Smooth muscle cell (in vitro differentiated cells): Measurements from ENCODE around the gene SLC22A25. TPM values are rescaled to one million over a fixed set of nuclear protein-coding genes. Genes with fewer than 3 reads are reported as not detected.

Experiments
- DNase-seq: peaks from one replicate; lab custom pipeline; 2025; ENCODE audit not compliant: unreplicated experiment; lab: John Stamatoyannopoulos, UW
- H2AFZ ChIP-seq: fragments of 200-600 bp; sonication (generic); 2 replicates; pipeline ENCODE4 v1.6.0; 2016; ENCODE audit warnings: antibody characterized with exemption, low read depth, mild to moderate bottlenecking
- H3F3A ChIP-seq: fragments of 200-600 bp; sonication (generic); 2 replicates; pipeline ENCODE4 v1.6.0; 2017; ENCODE audit warnings: antibody characterized with exemption, low read depth
- H3K27ac ChIP-seq: fragments of 200-600 bp; sonication (generic); 2 replicates; pipeline ENCODE4 v1.5.1; 2016; ENCODE audit warnings: low read depth, mild to moderate bottlenecking
- H3K27me3 ChIP-seq: fragments of 200-600 bp; sonication (generic); 2 replicates; pipeline ENCODE4 v1.6.1; 2016; ENCODE audit warnings: low read depth, mild to moderate bottlenecking
- H3K36me3 ChIP-seq: fragments of 200-600 bp; sonication (generic); 2 replicates; pipeline ENCODE4 v1.5.1; 2016; ENCODE audit warnings: low read depth
- H3K4me1 ChIP-seq: fragments of 200-600 bp; sonication (generic); 2 replicates; pipeline ENCODE4 v1.5.1; 2016; ENCODE audit warnings: low read depth
- H3K4me2 ChIP-seq: fragments of 200-600 bp; sonication (generic); 2 replicates; pipeline ENCODE4 v1.6.0; 2016; ENCODE audit warnings: mild to moderate bottlenecking
- H3K4me3 ChIP-seq: fragments of 200-600 bp; sonication (generic); 2 replicates; pipeline ENCODE4 v1.5.1; 2016; ENCODE audit warnings: mild to moderate bottlenecking
- H3K79me2 ChIP-seq: fragments of 200-600 bp; sonication (generic); 2 replicates; pipeline ENCODE4 v1.6.0; 2016; ENCODE audit warnings: low read depth, mild to moderate bottlenecking
- H3K9ac ChIP-seq: fragments of 200-600 bp; sonication (generic); 2 replicates; pipeline ENCODE4 v1.6.0; 2016; ENCODE audit warnings: low read depth
- H3K9me3 ChIP-seq: fragments of 200-600 bp; sonication (generic); replicated peaks from 2 replicates; pipeline ENCODE4 v1.5.1; 2016; ENCODE audit warnings: low read depth
- H4K20me1 ChIP-seq: fragments of 200-600 bp; sonication (generic); 2 replicates; pipeline ENCODE4 v1.6.0; 2016; ENCODE audit warnings: low read depth
- CTCF ChIP-seq: fragments of 200-600 bp; sonication (generic); IDR thresholded peaks from 2 replicates; pipeline ENCODE4 v1.5.1; 2017; ENCODE audit warnings: borderline replicate concordance, mild to moderate bottlenecking, antibody characterized with exemption; ENCODE audit not compliant: insufficient read depth, poor library complexity, severe bottlenecking
- WGBS: methylation state at CpG from one replicate; pipeline ENCODE4 v1.1.7; 2016; ENCODE audit warnings: low lambda C conversion rate; 5-methylcytosine and 5-hydroxymethylcytosine counted together
- polyA plus RNA-seq: library from polyadenylated mRNA; unstranded; fragments of >200 nt; fragmentation: Nextera tagmentation; extraction: Ambion mirVana; gene quantifications from 2 replicates; pipeline ENCODE4 v1.2.1, GENCODE V29; 2016
- total RNA-seq: library from RNA; depleted of rRNA; stranded (reverse); fragments of >200 nt; gene quantifications from 2 replicates; pipeline ENCODE4 v1.2.3, GENCODE V29; 2014

Gene SLC22A25
- total and polyA plus RNA-seq, 2 experiments from 2014 or later: not detected

GRCh38 chr11:63246045-63246444, 2.6 kb upstream of the SLC22A25 start:
- H3K9me3 ChIP-seq: no peaks in the 10 kb centered on the region
- no peak overlapping the region for H2AFZ ChIP-seq
- no peaks in the 10 kb centered on the region for H3K4me1 ChIP-seq
- H3K4me3 ChIP-seq: no peak overlapping the region
- H3K9ac ChIP-seq: no peak overlapping the region
- H3K36me3 ChIP-seq: no peaks in the 10 kb centered on the region
- H3K4me2 ChIP-seq: no peak overlapping the region
- no peaks in the 10 kb centered on the region for H4K20me1 ChIP-seq
- no peaks in the 10 kb centered on the region for H3K27me3 ChIP-seq
- H3K27ac ChIP-seq: no peak overlapping the region
- no peak for TF ChIP-seq CTCF
- H3F3A ChIP-seq: no peaks in the 10 kb centered on the region
- no peaks in the 10 kb centered on the region for H3K79me2 ChIP-seq
- WGBS: 71% methylated on average over 1 of the region's 1 CpG
- DNase-seq: no peak

DNA sequence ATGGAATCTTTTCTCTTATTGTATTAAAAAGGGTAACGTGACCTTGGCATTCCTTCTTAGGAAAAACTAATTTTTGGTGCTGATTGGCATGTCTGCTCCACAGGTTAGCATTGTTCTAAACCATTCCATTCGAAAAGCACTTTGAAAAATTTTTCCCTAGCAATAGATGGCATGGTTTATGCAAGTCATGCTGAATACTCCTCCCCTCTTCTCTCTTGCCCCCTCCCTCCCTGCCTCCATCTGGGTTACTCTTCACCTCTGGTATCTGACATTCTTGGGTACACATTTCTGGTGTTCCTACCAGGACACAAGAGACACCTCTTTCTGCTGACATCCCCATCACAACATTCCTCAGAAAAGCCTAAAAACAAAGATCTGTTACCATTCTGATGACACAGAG, 1.5 kb upstream of the SLC22A25 start:
- Histone ChIP-seq H3K27ac (no peak overlapping the region), H3K27me3 (no peaks in the 10 kb centered on the region), H3K9me3 (no peaks in the 10 kb centered on the region), H4K20me1 (no peaks in the 10 kb centered on the region), H3K4me2 (no peak overlapping the region), H3K79me2 (no peaks in the 10 kb centered on the region), H3K4me1 (no peaks in the 10 kb centered on the region), H3F3A (no peaks in the 10 kb centered on the region), H2AFZ (no peak overlapping the region), H3K9ac (no peak overlapping the region), H3K4me3 (no peak overlapping the region), H3K36me3 (no peaks in the 10 kb centered on the region)
- TF ChIP-seq CTCF: no peak
- 70% methylated on average over 2 of the region's 2 CpGs for WGBS
- no peak for DNase-seq

DNA sequence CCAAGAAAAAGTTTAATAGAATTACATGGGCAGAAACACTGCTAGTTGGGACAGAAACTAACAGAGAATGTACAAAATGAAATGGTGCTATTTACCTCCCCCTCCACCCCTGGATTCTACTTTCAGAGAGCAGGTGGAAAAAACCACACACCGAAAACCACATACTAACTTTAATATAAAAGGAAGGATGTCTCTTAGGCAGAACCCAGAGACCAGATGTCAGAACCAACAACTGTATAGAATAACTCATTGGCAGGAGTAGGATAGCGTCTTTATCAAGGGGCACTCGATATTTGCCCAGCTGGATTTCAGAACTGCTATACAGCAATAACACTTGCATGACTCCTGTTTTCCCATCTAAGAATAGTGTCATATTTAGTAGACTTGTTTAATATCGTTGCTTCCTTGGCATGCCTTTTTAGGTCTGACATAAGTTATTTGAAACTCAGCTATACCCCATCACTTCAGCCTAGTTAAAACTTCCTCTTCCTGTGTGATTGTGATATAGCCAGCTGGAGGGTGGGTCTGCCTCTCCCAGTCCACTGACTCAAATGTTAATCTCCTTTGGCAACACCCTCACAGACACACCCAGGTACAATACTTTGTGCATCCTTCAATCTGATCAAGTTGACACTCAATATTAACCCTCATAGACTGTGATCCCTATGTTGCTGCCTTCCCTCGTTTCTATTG, 1.2 kb downstream of the SLC22A25 start:
- Histone ChIP-seq H3K36me3 (no peaks in the 10 kb centered on the region), H3K4me2 (no peak overlapping the region), H3K9ac (no peak overlapping the region), H3F3A (no peaks in the 10 kb centered on the region), H3K27ac (no peak overlapping the region), H4K20me1 (no peaks in the 10 kb centered on the region), H3K79me2 (no peaks in the 10 kb centered on the region), H3K4me1 (no peaks in the 10 kb centered on the region), H3K4me3 (no peak overlapping the region), H2AFZ (no peak overlapping the region), H3K9me3 (peaks cover 2% of the 10 kb centered on the region), H3K27me3 (no peaks in the 10 kb centered on the region)
- 89% methylated on average over 5 of the region's 5 CpGs for WGBS
- no peak for DNase-seq
- no peak for TF ChIP-seq CTCF

DNA sequence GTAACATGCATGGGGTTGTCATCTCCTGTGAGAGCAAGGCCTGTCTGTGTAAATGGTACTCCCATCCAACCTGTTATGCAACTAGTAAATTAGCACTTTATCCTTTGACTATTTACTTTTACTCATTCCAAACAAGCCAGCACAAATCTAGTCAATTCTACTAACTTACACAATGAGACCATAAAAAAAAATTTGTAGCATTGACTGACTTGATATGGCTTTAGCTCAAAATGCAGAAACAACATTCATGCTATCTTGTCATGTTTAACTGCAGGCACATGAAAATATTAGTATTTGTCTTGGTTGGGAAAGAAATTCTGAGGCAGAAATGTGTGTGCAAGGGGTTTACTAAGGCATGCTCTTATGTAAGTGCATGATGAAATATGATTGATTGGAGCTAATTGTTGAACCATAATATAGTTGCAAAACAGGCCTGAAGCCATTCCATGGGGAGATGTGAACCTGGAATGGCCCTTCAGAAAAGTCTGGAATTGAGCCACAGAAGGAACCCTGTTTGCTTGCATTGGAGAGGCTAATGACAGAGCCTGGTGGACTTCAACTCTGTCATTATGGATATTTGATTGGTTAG, 2.5 kb downstream of the SLC22A25 start:
- Histone ChIP-seq H3K9me3 (peaks cover 7% of the 10 kb centered on the region), H4K20me1 (no peaks in the 10 kb centered on the region), H3K79me2 (no peaks in the 10 kb centered on the region), H3K4me1 (no peaks in the 10 kb centered on the region), H3F3A (no peaks in the 10 kb centered on the region), H3K9ac (no peak overlapping the region), H3K36me3 (no peaks in the 10 kb centered on the region), H3K27ac (no peak overlapping the region), H3K4me2 (no peak overlapping the region), H3K4me3 (no peak overlapping the region), H3K27me3 (no peaks in the 10 kb centered on the region), H2AFZ (no peak overlapping the region)
- no peak for DNase-seq
- TF ChIP-seq CTCF: no peak
